B cell (primary cell): ENCODE measurements around the gene THOP1. TPM values are rescaled to one million over a fixed set of nuclear protein-coding genes. Genes with fewer than 3 reads are reported as not detected.
A peak's percentile ranks its signal among the peaks of the same experiment; 100 is the strongest.

Source experiments
- ATAC-seq: fragments of 200-7000 bp; cut with Tn5 transposase; one replicate; pipeline ENCODE4 v1.10.0; 2021; ENCODE audit warnings: low read depth, mild to moderate bottlenecking, moderate number of reproducible peaks, moderate library complexity
- CTCF ChIA-PET: fragments of 350-600 bp; sonication (Branson Sonifier 250); formaldehyde crosslinking; loops from one replicate; lab custom pipeline; 2021; ENCODE audit warnings: antibody characterized with exemption, inconsistent platforms; lab: Charles Lee
- POLR2A ChIA-PET: fragments of 350-600 bp; sonication (Branson Sonifier 250); formaldehyde crosslinking; loops from one replicate; lab custom pipeline; 2021; ENCODE audit warnings: antibody characterized with exemption; lab: Charles Lee
- DNase-seq: peaks from one replicate; pipeline ENCODE4 v3.0.0; 2013
- H2AFZ ChIP-seq: 2 replicates; pipeline ENCODE4 v1.6.1; 2012; ENCODE audit warnings: mild to moderate bottlenecking, low read depth, low read length; ENCODE audit not compliant: insufficient read depth, poor library complexity, severe bottlenecking
- H3K27ac ChIP-seq, 2 donors: 1 replicate in 1 of 2; 2 replicates in 1 of 2; pipeline ENCODE4 v1.5.1; 2012 to 2013; ENCODE audit warnings: low read length in 2 of 2, mild to moderate bottlenecking in 2 of 2, moderate library complexity in 1 of 2
- H3K27me3 ChIP-seq, 4 experiments: fragments of 200-600 bp in 1 of 4; sonication (generic) in 1 of 4; replicated peaks in 1 of 4; 1 replicate in 2 of 4; 2 replicates in 2 of 4; pipeline versions ENCODE4 v1.6.1 to v1.7.0; 2013 to 2016; ENCODE audit warnings: low read length in 3 of 4, mild to moderate bottlenecking in 2 of 4, mixed read lengths in 1 of 4, moderate library complexity in 1 of 4; ENCODE audit not compliant: insufficient read depth in 4 of 4, control insufficient read depth in 3 of 4; ENCODE audit errors: control extremely low read depth in 1 of 4
- H3K36me3 ChIP-seq, 2 experiments: replicated peaks in 1 of 2; 1 replicate in 1 of 2; 2 replicates in 1 of 2; pipeline versions ENCODE4 v1.6.1 to v1.7.1; 2013; ENCODE audit warnings: low read length in 1 of 2; ENCODE audit not compliant: insufficient read depth in 2 of 2, control insufficient read depth in 1 of 2; ENCODE audit errors: control extremely low read depth in 1 of 2, extremely low read depth in 1 of 2
- H3K4me1 ChIP-seq, 2 donors: fragments of 200-600 bp in 1 of 2; sonication (generic) in 1 of 2; 1 replicate in 1 of 2; 2 replicates in 1 of 2; pipeline versions ENCODE4 v1.5.1 to v1.6.1; 2013 to 2017; ENCODE audit warnings: low read length in 2 of 2; ENCODE audit not compliant: control insufficient read depth in 2 of 2, insufficient read depth in 2 of 2
- H3K4me2 ChIP-seq: replicated peaks from 2 replicates; pipeline ENCODE3; 2012; ENCODE audit warnings: mild to moderate bottlenecking, low read depth, low read length; ENCODE audit not compliant: poor library complexity, severe bottlenecking
- H3K4me3 ChIP-seq, 5 experiments: fragments of 200-600 bp in 1 of 5; sonication (generic) in 1 of 5; 1 replicate in 3 of 5; 2 replicates in 2 of 5; pipeline versions ENCODE4 v1.5.1 to v1.7.0; 2011 to 2016; ENCODE audit warnings: low read length in 4 of 5, mild to moderate bottlenecking in 4 of 5, low read depth in 2 of 5, control low read depth in 1 of 5, moderate library complexity in 1 of 5; ENCODE audit not compliant: insufficient read depth in 1 of 5; ENCODE audit errors: control extremely low read depth in 1 of 5, extremely low read depth in 1 of 5
- H3K79me2 ChIP-seq: fragments of 200-600 bp; sonication (generic); one replicate; pipeline ENCODE4 v1.6.0; 2016; ENCODE audit warnings: low read length; ENCODE audit not compliant: control insufficient read depth, insufficient read depth
- H3K9ac ChIP-seq: fragments of 200-600 bp; sonication (generic); 2 replicates; pipeline ENCODE4 v1.6.1; 2017; ENCODE audit warnings: mild to moderate bottlenecking, low read length, moderate library complexity
- H3K9me3 ChIP-seq, 3 donors: one replicate each; pipeline versions ENCODE4 v1.6.1 to v1.7.1; 2013; ENCODE audit warnings: low read length in 2 of 3; ENCODE audit not compliant: control insufficient read depth in 2 of 3, insufficient read depth in 1 of 3; ENCODE audit errors: control extremely low read depth in 1 of 3
- H4K20me1 ChIP-seq: 2 replicates; pipeline ENCODE4 v1.6.0; 2012; ENCODE audit warnings: mild to moderate bottlenecking, low read length; ENCODE audit not compliant: insufficient read depth, control insufficient read depth, poor library complexity, severe bottlenecking
- H3K27ac Mint-ChIP-seq: one replicate; pipeline ENCODE4 v1.8.0; 2021; ENCODE audit warnings: mixed read lengths
- H3K27me3 Mint-ChIP-seq: one replicate; pipeline ENCODE4 v1.8.0; 2021; ENCODE audit warnings: mixed read lengths
- H3K4me1 Mint-ChIP-seq: one replicate; pipeline ENCODE4 v1.8.0; 2021; ENCODE audit warnings: mixed read lengths
- H3K4me3 Mint-ChIP-seq: one replicate; pipeline ENCODE4 v1.8.0; 2021; ENCODE audit warnings: mixed read lengths
- H3K9me3 Mint-ChIP-seq: one replicate; pipeline ENCODE4 v1.8.0; 2022; ENCODE audit warnings: mixed read lengths; ENCODE audit not compliant: insufficient read depth
- CTCF ChIP-seq: fragments of 200-600 bp; IDR thresholded peaks from one replicate; pipeline ENCODE4 v1.8.0; 2022; ENCODE audit warnings: antibody characterized with exemption, mild to moderate bottlenecking
- EZH2 ChIP-seq: IDR thresholded peaks from 2 replicates; pipeline ENCODE4 v1.6.1; 2012; ENCODE audit warnings: borderline replicate concordance, low read depth, mild to moderate bottlenecking, moderate library complexity, low read length; ENCODE audit not compliant: insufficient read depth, poor library complexity, severe bottlenecking
- WGBS: methylation state at CpG from one replicate; pipeline ENCODE4 v1.1.5; 2013; ENCODE audit warnings: missing lambda C conversion rate; ENCODE audit not compliant: insufficient coverage; 5-methylcytosine and 5-hydroxymethylcytosine counted together
- intact Hi-C: fragments of 100-400 bp; cut with micrococcal nuclease; formaldehyde crosslinking; loops from one replicate; pipeline ENCODE4 v1.10.0; 2022
- polyA plus RNA-seq: library from polyadenylated mRNA; depleted of rRNA; stranded (reverse); fragments of >200 nt; gene quantifications from 2 replicates; pipeline ENCODE4 v1.2.3, GENCODE V29; 2012
- total RNA-seq, 2 donors: library from RNA; stranded (reverse); fragments of 120-200 nt in 1 of 2; gene quantifications; 1 replicate in 1 of 2; 2 replicates in 1 of 2; pipeline versions ENCODE4 v1.2.3 to v1.2.4, GENCODE V29; 2013 to 2022

Gene THOP1
- total and polyA plus RNA-seq, 2 donors (not counting 1 experiment from before 2014, with no cell fraction given) = 54.3 to 56.4 TPM

GRCh38 chr19:2853015-2853606 is 67.8 kb downstream of the THOP1 start:
- H3K36me3 ChIP-seq = peaks cover 33 to 34% of the 10 kb centered on the region in 2 experiments
- ATAC-seq = no peak
- H3K9me3 ChIP-seq = peaks cover 31 to 39% (median 38%) of the 10 kb centered on the region in 3 donors
- H3K9ac ChIP-seq = no peak overlapping the region
- Mint-ChIP-seq H3K9me3 (peaks cover 10% of the 10 kb centered on the region), H3K4me1 (peaks cover 16% of the 10 kb centered on the region), H3K27ac (no peak overlapping the region), H3K4me3 (no peak overlapping the region), H3K27me3 (no peaks in the 10 kb centered on the region)
- WGBS = 100% methylated on average over 6 of the region's 11 CpGs
- peak overlapping the region in 1 of 5 experiments; percentile 20 for H3K4me3 ChIP-seq
- CTCF ChIA-PET = no interaction called here
- no peaks in the 10 kb centered on the region for H4K20me1 ChIP-seq
- DNase-seq = no peak
- peaks cover 3 to 5% of the 10 kb centered on the region in 2 donors for H3K4me1 ChIP-seq
- intact Hi-C loops = no loop called here
- POLR2A ChIA-PET = no interaction called here
- peaks cover 5% of the 10 kb centered on the region for H3K79me2 ChIP-seq
- no peak overlapping the region for H3K27ac ChIP-seq
- TF ChIP-seq EZH2 (no peak), CTCF (no peak)
- no peaks in the 10 kb centered on the region for H3K27me3 ChIP-seq
- H3K4me2 ChIP-seq = no peak overlapping the region
- no peak overlapping the region for H2AFZ ChIP-seq

GRCh38 chr19:2854849-2855248 is 69.5 kb downstream of the THOP1 start:
- H3K4me1 Mint-ChIP-seq = peaks cover 16% of the 10 kb centered on the region
- H3K27me3 ChIP-seq = no peaks in the 10 kb centered on the region
- peaks cover 34 to 37% (median 37%) of the 10 kb centered on the region in 3 donors for H3K9me3 ChIP-seq
- ATAC-seq = no peak
- ChIA-PET CTCF (interaction anchor here (0.8 to 1.5 kb wide), 2 partner anchors 14 to 206 kb away, joined by 3 to 4 read pairs; partner anchors contain the start of gene ZNF555), POLR2A (no interaction called here)
- H3K4me1 ChIP-seq = peaks cover 3 to 5% of the 10 kb centered on the region in 2 donors
- no peak for DNase-seq
- H2AFZ ChIP-seq = no peak overlapping the region
- H3K27ac ChIP-seq = no peak overlapping the region
- no peak overlapping the region for H3K9ac ChIP-seq
- intact Hi-C loops = no loop called here
- H4K20me1 ChIP-seq = no peaks in the 10 kb centered on the region
- H3K27ac Mint-ChIP-seq = no peak overlapping the region
- H3K9me3 Mint-ChIP-seq = peaks cover 10% of the 10 kb centered on the region
- TF ChIP-seq CTCF = no peak
- no peak for TF ChIP-seq EZH2
- no peaks in the 10 kb centered on the region for H3K27me3 Mint-ChIP-seq
- peaks cover 33 to 34% of the 10 kb centered on the region in 2 experiments for H3K36me3 ChIP-seq
- no peak overlapping the region for H3K4me2 ChIP-seq
- H3K4me3 Mint-ChIP-seq = no peak overlapping the region
- H3K79me2 ChIP-seq = no peaks in the 10 kb centered on the region
- no peak overlapping the region for H3K4me3 ChIP-seq
- WGBS = no CpG with 5 or more reads among the region's 3 CpGs
